GM12872 (cell line): ENCODE results near the gene CHST11.

Experiments
- TF ChIP-seq, protein P1 (sequence below): IDR thresholded peaks from 3 replicates; pipeline ENCODE4 v1.5.1; 2011; ENCODE audit warnings: low read depth, mild to moderate bottlenecking, low read length, moderate library complexity; ENCODE audit not compliant: insufficient read depth

Gene CHST11

DNA sequence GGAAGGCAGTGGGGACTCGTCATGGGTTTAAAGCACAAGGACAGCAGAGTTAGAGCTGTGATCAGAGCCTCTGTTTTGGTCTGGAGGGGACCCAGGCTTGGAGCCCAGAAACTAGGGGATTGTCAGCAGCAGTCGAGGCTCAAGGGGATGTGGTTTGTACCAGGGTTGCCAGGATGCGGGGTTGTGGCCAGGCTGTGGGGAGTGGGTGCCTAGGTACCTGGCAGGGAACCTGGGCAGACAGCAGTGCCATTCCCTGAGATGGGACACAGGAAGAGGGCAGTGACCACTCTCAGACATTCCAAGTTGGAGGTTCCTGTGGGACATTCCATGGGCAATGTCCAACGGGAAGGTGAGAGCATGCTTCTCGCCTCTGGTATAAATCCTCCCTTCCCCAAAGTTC is 279.1 kb downstream of the CHST11 start:
- TF ChIP-seq, protein P1, sequence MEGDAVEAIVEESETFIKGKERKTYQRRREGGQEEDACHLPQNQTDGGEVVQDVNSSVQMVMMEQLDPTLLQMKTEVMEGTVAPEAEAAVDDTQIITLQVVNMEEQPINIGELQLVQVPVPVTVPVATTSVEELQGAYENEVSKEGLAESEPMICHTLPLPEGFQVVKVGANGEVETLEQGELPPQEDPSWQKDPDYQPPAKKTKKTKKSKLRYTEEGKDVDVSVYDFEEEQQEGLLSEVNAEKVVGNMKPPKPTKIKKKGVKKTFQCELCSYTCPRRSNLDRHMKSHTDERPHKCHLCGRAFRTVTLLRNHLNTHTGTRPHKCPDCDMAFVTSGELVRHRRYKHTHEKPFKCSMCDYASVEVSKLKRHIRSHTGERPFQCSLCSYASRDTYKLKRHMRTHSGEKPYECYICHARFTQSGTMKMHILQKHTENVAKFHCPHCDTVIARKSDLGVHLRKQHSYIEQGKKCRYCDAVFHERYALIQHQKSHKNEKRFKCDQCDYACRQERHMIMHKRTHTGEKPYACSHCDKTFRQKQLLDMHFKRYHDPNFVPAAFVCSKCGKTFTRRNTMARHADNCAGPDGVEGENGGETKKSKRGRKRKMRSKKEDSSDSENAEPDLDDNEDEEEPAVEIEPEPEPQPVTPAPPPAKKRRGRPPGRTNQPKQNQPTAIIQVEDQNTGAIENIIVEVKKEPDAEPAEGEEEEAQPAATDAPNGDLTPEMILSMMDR = no peak

DNA sequence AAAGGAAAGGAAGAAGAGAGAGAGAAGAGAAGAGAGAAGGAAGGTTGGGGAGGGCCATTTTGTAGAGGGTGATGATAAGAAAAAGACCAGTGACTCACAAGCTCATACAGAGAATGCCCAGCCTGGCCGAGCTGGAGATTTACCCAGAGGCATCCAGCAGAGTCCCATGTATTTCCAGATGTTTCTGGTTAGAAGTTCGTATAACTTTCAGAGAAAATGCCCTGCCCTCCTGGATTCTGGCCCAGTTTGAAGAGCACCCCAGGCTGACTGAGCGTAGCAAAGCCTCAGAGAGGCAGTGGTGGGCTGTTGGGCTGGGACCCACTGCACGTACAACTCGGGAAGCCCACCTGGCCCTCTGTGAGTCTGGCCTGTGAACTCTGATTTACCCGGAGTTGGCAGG is 279.6 kb downstream of the CHST11 start:
- TF ChIP-seq, protein P1 = no peak

DNA sequence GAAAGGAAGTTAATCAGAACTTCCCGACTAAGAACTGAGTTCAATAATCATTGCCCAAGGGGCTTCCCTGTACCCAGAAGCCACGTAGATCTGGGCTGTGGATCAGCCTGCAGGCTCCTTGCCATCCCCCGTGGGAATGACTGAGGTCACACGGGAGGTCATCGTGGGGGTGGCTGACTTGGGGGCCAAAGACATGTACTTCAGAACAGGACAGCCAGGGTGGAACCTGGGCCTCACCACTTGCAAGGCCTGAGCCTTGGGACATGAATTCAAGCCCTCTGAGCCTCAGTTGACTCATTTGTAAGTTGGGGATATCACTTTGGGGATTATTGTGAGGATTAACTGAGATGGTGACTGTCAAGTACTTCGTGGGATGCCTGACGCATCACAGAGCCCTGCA is 280.4 kb downstream of the CHST11 start:
- TF ChIP-seq, protein P1 = no peak

DNA sequence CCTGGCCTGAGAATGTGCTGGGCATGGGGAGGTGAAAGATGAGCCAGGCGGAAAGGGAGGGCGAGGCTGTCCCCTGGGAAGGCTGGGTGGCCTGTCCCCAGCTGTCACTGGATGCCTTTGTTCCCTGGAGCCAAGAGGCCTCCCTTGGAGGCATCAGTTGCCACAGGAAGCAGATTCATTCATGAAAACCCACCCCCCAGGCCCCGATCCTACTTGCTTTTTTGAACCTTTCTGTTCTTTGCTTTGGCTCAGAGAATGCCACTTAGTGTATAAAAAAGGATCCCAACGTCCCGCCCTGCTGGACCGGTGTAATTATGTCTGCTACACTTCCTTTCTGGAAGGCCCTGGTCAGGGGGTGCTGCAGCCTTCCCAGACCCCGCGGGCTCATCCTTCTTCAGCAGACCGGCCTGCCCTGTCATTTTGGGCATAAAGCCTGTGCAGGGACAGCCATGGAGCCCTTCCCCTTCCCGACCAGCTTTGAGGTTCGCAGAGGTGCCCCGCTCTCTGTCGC is 281.1 kb downstream of the CHST11 start:
- TF ChIP-seq, protein P1 = no peak

DNA sequence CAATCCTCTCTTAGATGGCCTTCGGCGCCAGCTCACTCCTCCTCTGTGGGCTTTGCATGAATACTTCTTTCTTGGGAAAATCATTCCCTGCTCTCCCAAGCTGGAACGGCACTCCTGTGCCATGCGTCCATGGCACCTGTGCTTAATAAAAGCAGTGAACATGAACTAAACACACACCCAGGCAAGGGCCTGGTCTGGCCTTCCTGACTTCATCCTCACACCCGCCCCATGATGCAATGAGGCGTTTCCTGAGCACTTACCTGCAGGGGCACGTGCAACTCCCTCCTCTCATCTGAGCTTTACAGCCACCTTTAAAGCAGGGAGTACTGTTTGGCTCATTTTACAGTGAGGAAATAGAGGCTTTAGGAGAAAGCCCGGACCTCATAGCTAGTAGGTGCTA is 281.6 kb downstream of the CHST11 start:
- TF ChIP-seq, protein P1 = no peak

DNA sequence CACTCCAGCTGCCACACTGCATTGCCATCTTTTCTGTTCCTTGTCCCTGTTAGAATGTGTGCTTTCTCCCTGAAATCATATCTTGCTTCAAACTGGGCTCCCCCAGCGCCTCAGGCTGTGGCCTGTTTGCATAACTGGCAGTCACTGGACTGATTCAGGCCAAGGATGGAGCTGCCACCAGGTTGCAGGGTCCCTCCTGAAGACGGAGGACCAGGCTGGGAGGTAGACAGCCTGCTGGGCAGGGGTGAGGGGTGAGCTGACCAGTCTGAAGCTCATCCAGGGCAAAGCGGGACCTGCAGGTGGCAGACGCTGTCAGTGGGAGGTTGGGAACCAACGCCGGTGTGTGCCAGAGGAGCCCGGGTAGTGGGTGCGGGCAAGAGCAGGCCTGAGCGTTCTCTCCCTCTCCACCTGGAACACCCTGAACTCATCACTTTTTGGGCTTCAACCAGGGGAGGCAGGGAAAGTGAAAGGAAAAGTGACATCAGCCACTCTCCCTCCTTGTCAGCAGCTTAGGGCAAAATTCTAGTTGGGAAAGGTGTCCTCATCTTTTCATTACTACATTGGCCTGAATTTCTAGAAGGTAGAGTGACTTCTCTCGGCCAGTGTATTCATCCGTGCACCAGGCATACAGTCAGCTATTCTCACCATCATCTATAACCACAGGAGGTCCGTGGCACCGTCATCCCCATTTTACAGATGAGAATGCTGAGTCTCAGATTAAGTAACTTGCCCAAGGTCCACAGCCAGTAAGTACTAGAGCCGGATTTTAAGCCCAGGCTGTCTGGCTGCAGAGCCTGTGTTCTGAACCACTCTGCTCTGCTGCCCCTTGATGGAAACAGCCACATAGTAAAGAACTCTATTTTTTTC is 282.3 kb downstream of the CHST11 start:
- TF ChIP-seq, protein P1 = no peak

DNA sequence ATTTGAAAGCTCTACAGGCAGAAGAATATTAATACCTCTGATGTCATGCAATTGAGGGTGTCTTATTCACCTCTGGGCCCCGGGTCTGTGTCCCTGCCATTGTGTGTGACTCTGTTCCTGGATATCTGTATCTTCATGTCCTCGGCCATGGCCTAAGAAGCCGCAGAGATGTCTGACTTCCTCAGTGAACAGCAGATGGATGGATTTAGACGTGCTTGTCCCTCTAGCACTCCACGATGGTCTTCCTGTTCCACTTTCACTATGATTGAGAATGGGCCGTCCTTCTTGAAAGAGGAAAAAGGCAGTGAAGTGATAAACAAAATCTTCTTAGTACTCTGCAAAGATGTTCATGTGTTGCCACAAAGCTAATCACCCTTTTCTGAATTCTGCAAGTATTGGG is 283.9 kb downstream of the CHST11 start:
- TF ChIP-seq, protein P1 = no peak
